Muscle of leg (tissue), 11 donors: Measurements from ENCODE around the gene CFHR2. TPM values are rescaled to one million over a fixed set of nuclear protein-coding genes. Genes with fewer than 3 reads are reported as not detected.
"Not testable (repeated sequence)": the region's sequence is repeated elsewhere in the genome, so short reads cannot be mapped to it uniquely, and the experiment has no call there.

ENCODE experiments used
- DNase-seq: peaks from one replicate; pipeline ENCODE4 v3.0.0; 2013
- H3K27ac ChIP-seq: one replicate; pipeline ENCODE4 v1.5.1; 2013; ENCODE audit warnings: mild to moderate bottlenecking, low read length, control low read depth
- H3K27me3 ChIP-seq: one replicate; pipeline ENCODE4 v1.6.1; 2013; ENCODE audit warnings: low read length; ENCODE audit not compliant: control insufficient read depth, insufficient read depth
- H3K36me3 ChIP-seq: one replicate; pipeline ENCODE4 v1.6.1; 2013; ENCODE audit warnings: low read length; ENCODE audit not compliant: control insufficient read depth, insufficient read depth
- H3K4me1 ChIP-seq: one replicate; pipeline ENCODE4 v1.6.1; 2013; ENCODE audit warnings: low read length; ENCODE audit not compliant: control insufficient read depth, insufficient read depth
- H3K4me3 ChIP-seq: one replicate; pipeline ENCODE4 v1.5.1; 2013; ENCODE audit warnings: low read length, control low read depth
- H3K9me3 ChIP-seq: replicated peaks from 2 replicates; pipeline ENCODE4 v1.6.1; 2013; ENCODE audit warnings: low read depth, low read length; ENCODE audit not compliant: control insufficient read depth
- WGBS: methylation state at CpG from one replicate; pipeline ENCODE4 v1.1.5; 2013; ENCODE audit warnings: missing lambda C conversion rate; ENCODE audit not compliant: insufficient coverage; 5-methylcytosine and 5-hydroxymethylcytosine counted together
- polyA plus RNA-seq, 8 donors: library from polyadenylated mRNA; unstranded; fragments of 120-200 nt; gene quantifications; one replicate each; pipeline versions ENCODE4 v1.2.1 to v1.2.3, GENCODE V29; 2013; ENCODE audit warnings: inconsistent platforms in 1 of 8, low replicate concordance in 1 of 8; ENCODE audit not compliant: insufficient read length in 8 of 8, insufficient read depth in 1 of 8
- total RNA-seq: library from RNA; stranded (reverse); fragments of 120-200 nt; gene quantifications from one replicate; pipeline ENCODE4 v1.2.4, GENCODE V29; 2013

CFHR2 gene
- total and polyA plus RNA-seq, 9 donors = 0.54 TPM; not detected in 8

DNA sequence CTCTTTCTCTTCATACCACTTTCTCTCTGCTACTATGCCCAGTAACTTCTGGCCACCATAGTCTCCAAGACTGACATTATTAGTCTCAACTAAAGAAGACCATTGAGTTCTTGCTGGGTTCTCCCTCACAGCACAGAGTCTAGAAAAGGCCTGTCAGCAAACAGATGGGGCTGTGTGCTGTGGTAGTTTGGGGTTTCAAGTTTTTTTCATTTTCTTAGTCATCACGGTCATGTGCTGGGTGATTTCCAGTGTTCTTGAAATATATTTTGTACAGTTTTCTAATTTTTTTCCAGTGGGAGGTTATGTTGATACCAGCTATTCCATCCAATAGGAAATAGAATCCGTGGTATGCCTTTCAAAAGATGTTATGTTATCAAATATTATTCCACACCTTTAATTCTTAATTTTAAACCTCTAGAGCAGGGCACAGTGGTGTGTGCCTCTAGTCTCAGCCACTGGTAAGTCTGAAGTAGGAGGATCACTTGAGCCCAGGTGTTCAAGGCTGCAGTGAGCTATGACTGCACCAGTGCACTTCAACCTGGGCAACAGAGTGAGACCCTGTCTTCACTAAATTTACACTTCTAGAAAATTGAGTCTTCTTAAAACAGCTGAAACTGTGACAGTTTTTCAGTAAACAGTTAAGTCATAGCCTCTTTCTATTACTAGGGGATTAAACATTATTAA lies 8.3 kb downstream of the CFHR2 start:
- Histone ChIP-seq H3K4me3 (no peak overlapping the region), H3K4me1 (no peaks in the 10 kb centered on the region), H3K9me3 (no peaks in the 10 kb centered on the region), H3K27ac (no peak overlapping the region), H3K36me3 (no peaks in the 10 kb centered on the region), H3K27me3 (no peaks in the 10 kb centered on the region)
- DNase-seq = no peak
- WGBS = no CpG with 5 or more reads among the region's 2 CpGs

GRCh38 chr1:196954778-196955177 lies 11.2 kb downstream of the CFHR2 start:
- no peak for DNase-seq
- Histone ChIP-seq H3K36me3 (no peaks in the 10 kb centered on the region), H3K9me3 (no peaks in the 10 kb centered on the region), H3K4me1 (no peaks in the 10 kb centered on the region), H3K27ac (no peak overlapping the region), H3K27me3 (no peaks in the 10 kb centered on the region), H3K4me3 (no peak overlapping the region)
- WGBS = 67% methylated on average over 2 of the region's 2 CpGs

GRCh38 chr1:196955926-196956325 lies 12.4 kb downstream of the CFHR2 start:
- Histone ChIP-seq H3K9me3 (no peaks in the 10 kb centered on the region), H3K27me3 (no peaks in the 10 kb centered on the region), H3K4me3 (no peak overlapping the region), H3K4me1 (no peaks in the 10 kb centered on the region), H3K36me3 (no peaks in the 10 kb centered on the region), H3K27ac (no peak overlapping the region)
- DNase-seq = no peak
- WGBS = no CpG with 5 or more reads among the region's 1 CpG

DNA sequence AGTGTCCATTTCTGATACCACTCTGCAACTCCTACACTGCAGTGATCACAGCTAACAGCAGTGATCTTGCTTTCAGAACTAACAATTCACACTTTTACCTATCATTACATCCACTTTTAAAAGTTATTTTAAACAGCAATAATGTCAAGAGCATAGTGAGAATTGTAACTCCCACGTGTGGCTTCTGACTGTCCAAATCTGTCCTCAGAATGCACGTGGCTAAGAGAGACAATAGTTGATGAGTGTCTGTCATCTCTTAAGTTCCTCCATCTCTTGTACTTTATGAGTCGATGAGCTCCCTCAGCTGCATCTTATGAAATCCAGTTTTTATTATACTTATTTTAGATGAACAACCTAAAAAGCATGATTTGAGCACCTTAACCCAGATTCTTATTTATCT lies 17.3 kb downstream of the CFHR2 start:
- H3K27me3 ChIP-seq = no peaks in the 10 kb centered on the region
- DNase-seq = no peak
- no CpG with 5 or more reads among the region's 3 CpGs for WGBS
- H3K36me3 ChIP-seq = no peaks in the 10 kb centered on the region
- H3K4me3 ChIP-seq = no peak overlapping the region
- H3K4me1 ChIP-seq = no peaks in the 10 kb centered on the region
- no peak overlapping the region for H3K27ac ChIP-seq
- H3K9me3 ChIP-seq = no peaks in the 10 kb centered on the region

GRCh38 chr1:196970182-196970581 lies 26.6 kb downstream of the CFHR2 start:
- DNase-seq = no peak
- Histone ChIP-seq H3K9me3 (no peaks in the 10 kb centered on the region), H3K4me3 (no peak overlapping the region), H3K36me3 (no peaks in the 10 kb centered on the region), H3K27ac (no peak overlapping the region), H3K4me1 (no peaks in the 10 kb centered on the region), H3K27me3 (no peaks in the 10 kb centered on the region)
- WGBS = no CpG with 5 or more reads among the region's 1 CpG

DNA sequence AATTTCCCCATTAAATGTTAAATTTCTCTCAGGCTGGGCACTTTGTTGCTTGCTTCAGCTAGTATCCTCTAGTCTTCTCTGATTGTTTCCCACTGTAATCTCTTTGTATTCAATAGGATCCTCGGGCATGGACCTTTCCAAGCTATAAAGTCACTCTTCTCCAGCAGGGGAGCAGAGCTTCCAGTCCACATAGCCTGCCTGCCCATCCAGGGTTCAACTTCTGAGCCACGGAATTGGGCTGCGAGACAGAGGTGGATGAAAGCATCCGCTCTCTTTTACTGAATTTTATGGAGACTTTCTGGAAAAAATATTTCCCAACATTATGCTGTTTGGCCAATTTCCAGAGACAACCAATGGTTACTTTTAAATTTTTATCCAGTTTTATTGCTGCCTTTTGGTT lies 32.7 kb downstream of the CFHR2 start:
- WGBS = no CpG with 5 or more reads among the region's 4 CpGs
- no peak overlapping the region for H3K4me3 ChIP-seq
- H3K27me3 ChIP-seq = no peaks in the 10 kb centered on the region

DNA sequence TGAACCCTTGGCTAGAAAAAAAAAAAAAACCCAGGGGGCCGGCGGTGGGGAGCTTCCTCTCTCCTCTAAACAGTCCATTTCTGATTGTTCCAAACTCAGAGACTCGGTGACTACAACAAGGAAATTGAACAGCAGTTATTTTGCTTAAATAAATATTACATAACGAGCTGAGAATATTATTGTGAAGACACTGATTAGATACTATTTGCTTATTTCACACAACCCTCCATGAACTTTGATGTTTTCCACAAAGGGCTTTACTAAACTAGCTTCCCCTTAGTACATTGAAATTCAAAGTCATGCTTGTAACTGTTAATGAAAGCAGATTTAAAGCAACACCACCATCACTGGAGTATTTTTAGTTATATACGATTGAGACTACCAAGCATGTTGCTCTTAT lies 33.7 kb downstream of the CFHR2 start, which contains the start of gene CFHR5:
TSS of gene CFHR5 (plus strand) at position 279 of the 400 bp plus-strand sequence. CDS start at position 388, 109 bp downstream.
- no peak within 1 kb of the TSS for H3K27ac ChIP-seq
- no peak within 1 kb of the TSS for H3K4me3 ChIP-seq
- no peaks in the 10 kb centered on the region for H3K27me3 ChIP-seq
- H3K9me3 ChIP-seq = no peaks in the 10 kb centered on the region
- DNase-seq = no peak
- WGBS = no CpG with 5 or more reads among the region's 5 CpGs
- H3K4me1 ChIP-seq = no peaks in the 10 kb centered on the region
- no peaks in the 10 kb centered on the region for H3K36me3 ChIP-seq

More for the DNA sequence above, 32.7 kb downstream of the CFHR2 start:
- Histone ChIP-seq H3K36me3 (no peaks in the 10 kb centered on the region), H3K27ac (no peak overlapping the region), H3K9me3 (no peaks in the 10 kb centered on the region), H3K4me1 (no peaks in the 10 kb centered on the region)
- no peak for DNase-seq

- Histone ChIP-seq H3K27ac (no peak overlapping the region), H3K36me3 (no peaks in the 10 kb centered on the region), H3K4me1 (no peaks in the 10 kb centered on the region), H3K4me3 (no peak overlapping the region), H3K9me3 (no peaks in the 10 kb centered on the region), H3K27me3 (no peaks in the 10 kb centered on the region)
- DNase-seq = no peak
- no CpG with 5 or more reads among the region's 1 CpG for WGBS
Measured at GRCh38 chr1:196980859-196981258, 37.3 kb downstream of the CFHR2 start.

DNA sequence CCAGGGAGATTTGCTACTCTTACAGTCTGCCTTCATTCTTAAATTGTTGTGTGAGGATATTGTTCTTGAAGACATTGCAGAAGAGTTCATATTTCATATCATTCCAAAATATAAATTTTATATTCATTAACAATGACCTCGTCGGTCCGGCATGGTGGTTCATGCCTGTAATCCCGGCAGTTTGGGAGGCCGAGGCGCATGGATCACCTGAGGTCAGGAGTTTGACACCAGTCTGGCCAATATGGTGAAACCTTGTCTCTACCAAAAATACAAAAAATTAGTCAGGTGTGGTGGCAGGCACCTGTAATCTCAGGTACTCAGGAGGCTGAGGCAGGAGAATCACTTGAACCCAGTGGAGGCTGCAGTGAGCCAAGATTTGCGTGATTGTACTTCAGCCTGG lies 38.7 kb downstream of the CFHR2 start:
- not testable (repeated sequence) for H3K36me3 ChIP-seq, H3K9me3 ChIP-seq, H3K27me3 ChIP-seq, H3K4me3 ChIP-seq, H3K4me1 ChIP-seq, DNase-seq, H3K27ac ChIP-seq
- WGBS = no CpG with 5 or more reads among the region's 7 CpGs

DNA sequence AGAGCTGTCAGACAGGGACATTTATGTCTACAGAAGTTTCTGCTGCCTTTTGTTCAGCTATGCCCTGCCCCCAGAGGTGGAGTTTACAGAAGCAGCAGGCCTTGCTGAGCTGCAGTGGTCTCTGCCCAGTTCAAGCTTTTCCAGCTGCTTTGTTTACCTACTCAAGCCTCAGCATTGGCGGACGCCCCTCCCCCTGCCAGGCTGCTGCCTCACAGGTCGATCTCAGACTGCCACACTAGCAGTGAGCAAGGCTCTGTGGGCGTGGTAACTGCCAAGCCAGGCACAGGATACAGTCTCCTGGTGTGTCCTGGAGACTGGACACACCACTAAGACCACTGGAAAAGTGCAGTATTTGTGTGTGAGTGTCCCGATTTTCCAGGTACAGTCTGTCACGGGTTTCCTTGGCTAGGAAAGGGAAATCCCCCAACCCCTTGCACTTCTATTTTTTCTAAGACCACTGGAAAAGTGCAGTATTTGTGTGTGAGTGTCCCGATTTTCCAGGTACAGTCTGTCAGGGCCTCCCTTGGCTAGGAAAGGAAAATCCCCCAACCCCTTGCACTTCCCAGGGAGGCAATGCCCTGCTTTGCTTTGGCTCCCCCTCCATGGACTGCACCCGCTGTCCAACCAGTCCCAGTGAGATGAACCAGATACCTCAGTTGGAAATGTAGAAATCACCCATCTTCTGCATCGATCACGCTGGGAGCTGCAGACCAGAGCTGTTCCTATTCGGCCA lies 48.5 kb downstream of the CFHR2 start:
- not testable (repeated sequence) for DNase-seq

More for the DNA sequence above, 48.5 kb downstream of the CFHR2 start:
- H3K4me3 ChIP-seq, H3K9me3 ChIP-seq, H3K27me3 ChIP-seq, H3K4me1 ChIP-seq, H3K36me3 ChIP-seq, H3K27ac ChIP-seq: not testable (repeated sequence)
- WGBS = 43% methylated on average over 5 of the region's 11 CpGs
